NCI-H2107 treated with DMSO at 0.1 percent for 48 hours (cell line): ENCODE measurements around the gene NLRC5.
"Not testable (repeated sequence)": the region's sequence is repeated elsewhere in the genome, so short reads cannot be mapped to it uniquely, and the experiment has no call there.

Experiments
- DNase-seq: peaks from one replicate; lab custom pipeline; 2025; ENCODE audit not compliant: unreplicated experiment; lab: John Stamatoyannopoulos, UW

The NLRC5 gene

DNA sequence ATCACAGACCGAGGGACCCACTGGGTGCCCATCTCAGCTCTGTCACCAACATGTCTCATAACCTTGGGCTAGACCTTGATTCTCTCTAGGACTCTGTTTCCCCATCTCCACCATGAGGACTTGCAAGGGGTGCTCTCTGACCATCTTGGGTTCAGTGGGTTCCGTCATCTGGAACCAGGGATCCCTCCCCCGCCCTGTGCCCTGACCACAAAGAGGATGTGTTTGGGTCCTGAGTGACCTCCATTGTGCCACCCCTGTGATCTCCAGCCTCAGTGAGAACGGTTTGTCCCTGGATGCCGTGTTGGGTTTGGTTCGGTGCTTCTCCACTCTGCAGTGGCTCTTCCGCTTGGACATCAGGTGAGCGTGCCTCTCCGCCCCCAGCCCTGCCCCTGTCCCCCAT, 53.9 kb downstream of the NLRC5 start:
- no peak for DNase-seq

DNA sequence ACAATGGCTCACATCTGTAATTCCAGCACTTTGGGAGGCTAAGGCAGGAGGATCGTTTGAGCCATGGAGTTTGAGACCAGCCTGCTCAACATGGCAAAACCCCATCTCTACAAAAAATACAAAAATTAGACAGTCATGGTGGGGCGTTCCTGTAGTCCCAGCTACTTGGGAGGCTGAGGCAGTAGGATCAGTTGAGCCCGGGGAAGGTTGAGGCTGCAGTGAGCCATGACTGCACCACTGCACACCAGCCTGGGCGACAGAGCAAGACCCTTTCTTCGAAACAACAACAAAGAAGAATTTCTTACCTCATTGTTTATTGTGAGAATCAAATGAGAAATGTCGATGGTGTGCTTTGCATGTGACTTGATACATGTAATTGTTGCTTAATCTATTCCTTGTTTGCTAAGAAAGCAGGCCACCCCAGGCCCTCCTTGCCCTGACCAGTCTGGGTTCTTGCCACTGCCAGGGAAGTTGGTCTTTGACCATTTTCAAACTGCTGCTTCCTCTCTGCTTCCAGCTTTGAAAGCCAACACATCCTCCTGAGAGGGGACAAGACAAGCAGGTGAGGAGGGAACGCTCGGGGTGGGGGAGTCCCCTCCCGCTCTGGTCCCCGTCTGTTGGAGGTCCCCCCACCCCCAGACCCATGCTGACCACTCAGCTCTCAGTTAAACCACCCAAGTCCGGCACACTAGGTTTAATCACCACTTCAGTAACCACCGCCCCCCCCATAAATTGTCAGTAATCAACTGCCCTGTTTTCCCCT, 55.8 kb downstream of the NLRC5 start:
- no peak for DNase-seq

GRCh38 chr16:57045694-57046381, 56.5 kb downstream of the NLRC5 start:
- no peak for DNase-seq

DNA sequence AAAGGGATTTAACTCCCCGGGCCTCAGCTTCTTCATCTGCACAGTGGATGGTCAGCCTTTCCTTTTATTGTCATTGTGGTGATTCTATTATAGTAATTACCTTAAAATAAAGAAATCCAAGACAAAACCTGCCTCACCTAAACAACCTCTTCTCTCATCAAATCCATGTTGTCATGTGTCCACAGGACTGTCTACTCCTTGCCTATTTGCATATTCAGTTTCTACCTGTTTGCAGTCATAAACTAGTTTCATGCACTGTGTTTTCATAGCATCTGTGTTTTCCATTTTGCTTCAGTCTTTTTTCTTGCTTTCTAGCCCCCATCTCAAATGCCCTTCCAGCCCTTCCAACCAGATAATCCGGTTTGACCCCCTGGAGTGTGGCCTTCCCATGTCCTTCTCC, 58.7 kb downstream of the NLRC5 start:
- no peak for DNase-seq

DNA sequence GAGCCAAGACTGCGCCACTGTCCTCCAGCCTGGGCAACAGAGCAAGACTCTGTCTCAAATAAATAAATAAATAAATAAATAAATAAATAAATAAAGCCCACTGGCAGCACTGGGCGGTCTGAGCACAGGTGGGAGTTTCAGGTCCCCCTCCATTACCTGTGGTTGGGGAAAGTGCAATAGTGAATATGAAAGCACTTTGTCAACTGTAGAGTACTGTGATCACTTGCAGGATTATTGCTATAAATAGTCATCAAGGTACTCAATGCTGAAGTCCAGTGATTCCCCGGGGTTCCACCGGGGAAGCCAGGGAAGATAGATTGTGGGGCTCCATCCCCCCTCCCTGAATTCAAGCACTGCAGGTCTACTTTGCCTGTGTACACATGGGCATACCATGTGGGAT, 60.3 kb downstream of the NLRC5 start:
- DNase-seq, result no peak

GRCh38 chr16:57051696-57052228, 62.4 kb downstream of the NLRC5 start:
- DNase-seq, result no peak

DNA sequence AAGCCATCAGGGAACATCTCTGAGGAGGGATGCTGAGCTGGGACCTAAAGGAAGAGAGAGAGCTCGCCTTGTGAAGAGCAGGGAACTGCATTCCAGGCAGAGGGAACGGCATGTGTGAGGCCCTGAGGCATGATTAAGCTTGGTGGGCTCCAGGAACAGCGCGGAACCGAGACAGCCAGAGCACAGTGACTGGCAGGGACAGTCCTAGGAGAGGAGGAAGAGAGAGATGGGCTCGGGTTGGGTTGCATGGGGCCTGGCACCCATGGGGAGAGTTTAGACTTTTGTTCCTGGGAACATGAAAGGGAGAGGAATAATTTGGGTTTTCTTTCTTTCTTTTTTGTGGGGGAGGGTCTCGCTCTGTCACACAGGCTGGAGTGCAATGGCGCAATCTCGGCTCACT, 63.8 kb downstream of the NLRC5 start:
- DNase-seq, result no peak

DNA sequence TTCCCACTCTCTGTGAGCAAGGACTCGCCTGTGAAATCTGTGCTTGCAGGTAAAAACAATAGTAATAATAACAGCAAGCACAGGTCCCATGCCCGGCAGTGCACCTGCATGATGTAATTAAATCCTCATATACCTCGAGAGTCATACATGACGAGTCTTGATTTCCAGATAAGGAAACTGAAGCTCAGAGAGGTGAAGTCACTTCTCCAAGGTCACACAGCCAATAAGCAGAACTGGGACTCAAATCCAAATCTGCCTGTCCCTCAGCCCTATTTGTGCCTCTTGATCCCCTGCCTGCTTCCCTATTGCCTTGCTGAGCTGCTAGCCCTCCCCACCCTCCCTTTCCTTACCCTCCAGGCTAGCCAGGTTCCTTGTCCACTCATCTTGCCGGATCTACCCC, 65.0 kb downstream of the NLRC5 start:
- DNase-seq, result no peak

DNA sequence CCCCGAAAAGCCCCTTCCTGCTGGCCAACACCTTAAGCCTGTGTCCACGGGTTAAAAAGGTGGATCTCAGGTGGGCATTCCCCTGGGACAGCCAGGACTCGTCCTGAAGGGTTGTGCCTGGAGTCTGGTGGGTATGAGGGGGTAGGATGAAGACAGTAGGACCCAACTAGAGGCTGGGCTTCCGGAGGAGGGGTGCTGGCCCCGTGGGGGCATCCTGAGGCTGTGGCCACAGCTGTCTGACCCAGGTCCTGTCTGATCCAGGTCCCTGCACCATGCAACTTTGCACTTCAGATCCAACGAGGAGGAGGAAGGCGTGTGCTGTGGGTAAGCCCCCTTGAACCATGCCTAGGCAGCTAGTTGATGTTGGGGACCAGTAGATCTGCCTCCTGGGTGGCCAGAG, 65.4 kb downstream of the NLRC5 start:
- DNase-seq, result no peak

DNA sequence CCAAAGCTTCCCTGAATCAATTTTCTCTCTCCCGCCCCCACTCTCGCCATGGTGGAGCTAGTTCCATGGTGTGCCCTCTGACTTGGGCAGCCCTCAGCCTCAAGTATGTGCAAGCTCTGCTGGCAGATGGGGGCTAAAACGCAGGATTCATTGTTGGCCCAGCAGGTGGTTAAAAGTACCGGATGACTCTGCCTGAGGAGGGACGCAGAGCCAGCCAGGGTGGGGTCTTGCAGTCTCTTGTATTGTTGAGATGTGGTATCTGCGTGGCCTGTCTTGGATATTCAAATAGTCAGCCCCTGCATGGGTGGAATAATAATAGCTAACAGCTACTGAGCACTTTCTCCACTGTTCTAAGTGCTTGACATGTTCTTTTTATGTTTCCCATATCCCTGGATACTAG, 66.3 kb downstream of the NLRC5 start:
- DNase-seq, result no peak

GRCh38 chr16:57058291-57058861, 69.0 kb downstream of the NLRC5 start:
- DNase-seq, result no peak

DNA sequence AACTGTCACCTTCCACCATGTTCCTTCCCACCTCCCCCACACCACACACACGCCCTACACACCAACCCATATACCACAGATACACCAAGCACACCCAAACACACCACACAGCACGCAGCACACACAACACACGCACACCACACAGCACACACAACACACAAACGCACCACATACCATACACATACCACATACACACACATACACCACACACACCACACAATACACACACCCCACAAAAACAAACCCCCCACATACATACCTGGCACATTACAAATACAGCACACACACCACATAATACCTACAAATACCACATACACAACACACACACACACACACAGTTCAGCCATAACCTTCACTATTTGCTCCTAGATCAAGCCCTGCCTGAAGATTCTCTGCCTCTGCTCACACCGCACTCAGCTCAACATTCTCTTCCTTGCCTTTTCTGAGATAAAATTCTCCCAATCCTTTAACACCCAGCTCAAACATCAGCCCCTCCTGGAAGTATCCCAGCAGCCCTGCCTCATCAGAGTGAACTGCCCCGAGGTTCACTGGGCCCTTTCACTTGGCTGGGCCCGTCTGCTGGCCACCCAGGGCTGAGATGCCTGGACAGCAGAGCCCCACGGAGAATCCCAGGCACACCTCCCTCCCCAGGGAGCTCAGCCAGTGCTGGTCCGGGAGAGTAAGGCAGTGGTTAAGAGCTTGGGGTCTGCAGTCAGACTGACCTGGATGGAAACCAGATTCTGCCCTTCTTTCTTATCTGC, 71.1 kb downstream of the NLRC5 start:
- DNase-seq, result no peak

DNA sequence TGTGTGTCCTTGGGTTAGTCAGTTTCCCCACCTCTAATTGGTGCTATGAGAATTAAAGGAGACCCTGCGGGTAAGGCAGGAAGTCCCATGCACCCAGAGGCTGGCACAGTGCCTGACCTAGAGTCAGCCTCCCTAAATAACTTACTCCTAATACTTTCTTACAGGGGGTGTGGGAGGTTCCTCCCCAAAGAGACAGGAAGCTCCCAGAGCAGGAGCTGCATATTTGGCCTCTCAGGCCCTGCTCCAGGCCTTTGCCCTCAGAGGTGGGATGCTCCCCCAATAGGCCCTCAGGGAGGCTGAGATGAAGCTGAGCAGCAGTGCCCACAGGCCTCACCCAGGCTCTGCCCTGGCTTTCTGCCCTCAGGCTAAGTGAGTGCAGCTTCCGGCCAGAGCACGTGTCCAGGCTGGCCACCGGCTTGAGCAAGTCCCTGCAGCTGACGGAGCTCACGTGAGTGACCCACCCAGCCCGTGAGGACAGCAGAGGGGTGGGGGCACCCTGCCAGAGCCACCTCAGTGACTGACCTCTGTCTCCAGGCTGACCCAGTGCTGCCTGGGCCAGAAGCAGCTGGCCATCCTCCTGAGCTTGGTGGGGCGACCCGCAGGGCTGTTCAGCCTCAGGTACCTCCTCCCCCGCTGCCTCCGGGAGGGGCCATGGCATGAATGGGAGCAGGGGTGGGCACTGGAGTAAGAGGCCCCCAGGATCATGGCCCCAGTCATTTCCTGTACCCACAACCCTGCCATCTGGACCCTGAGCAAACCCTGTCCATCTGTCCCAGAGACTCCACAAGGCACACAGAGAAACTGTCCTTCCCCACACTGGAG, 71.9 kb downstream of the NLRC5 start:
- no peak for DNase-seq

- no peak for DNase-seq
These were observed 73.0 kb downstream of the NLRC5 start for GRCh38 chr16:57062329-57062728.

DNA sequence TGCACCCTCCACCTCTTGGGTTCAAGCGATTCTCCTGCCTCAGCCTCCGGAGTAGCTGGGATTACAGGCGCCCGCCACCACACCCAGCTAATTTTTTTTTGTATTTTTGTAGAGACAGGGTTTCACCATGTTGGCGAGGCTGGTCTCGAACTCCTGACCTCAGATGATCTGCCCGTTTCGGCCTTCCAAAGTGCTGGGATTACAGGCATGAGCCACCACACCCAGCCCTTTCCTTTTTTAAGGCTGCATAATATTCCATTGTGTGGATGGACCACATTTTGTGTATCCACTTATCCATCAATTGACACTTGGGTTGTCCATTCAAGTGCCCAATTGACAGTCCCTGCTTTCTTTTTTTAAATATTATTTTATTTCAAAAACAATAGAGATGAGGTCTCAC, 73.8 kb downstream of the NLRC5 start:
- DNase-seq, result not testable (repeated sequence)

DNA sequence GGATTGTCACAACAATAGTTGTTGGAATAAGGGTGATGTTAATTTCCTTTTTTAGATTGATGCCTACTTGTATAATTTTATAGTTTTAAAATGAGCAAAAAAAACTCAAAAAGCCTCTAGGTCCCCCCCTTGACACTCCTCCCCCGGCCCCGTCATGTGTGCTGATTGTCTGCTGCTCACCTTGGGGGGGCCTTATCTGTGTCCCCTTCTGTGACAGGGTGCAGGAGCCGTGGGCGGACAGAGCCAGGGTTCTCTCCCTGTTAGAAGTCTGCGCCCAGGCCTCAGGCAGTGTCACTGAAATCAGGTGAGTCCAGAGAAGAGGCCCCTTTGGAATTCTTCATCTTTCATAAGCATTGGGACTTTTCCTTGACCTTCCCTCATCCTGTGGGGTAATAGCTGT, 75.6 kb downstream of the NLRC5 start:
- no peak for DNase-seq

DNA sequence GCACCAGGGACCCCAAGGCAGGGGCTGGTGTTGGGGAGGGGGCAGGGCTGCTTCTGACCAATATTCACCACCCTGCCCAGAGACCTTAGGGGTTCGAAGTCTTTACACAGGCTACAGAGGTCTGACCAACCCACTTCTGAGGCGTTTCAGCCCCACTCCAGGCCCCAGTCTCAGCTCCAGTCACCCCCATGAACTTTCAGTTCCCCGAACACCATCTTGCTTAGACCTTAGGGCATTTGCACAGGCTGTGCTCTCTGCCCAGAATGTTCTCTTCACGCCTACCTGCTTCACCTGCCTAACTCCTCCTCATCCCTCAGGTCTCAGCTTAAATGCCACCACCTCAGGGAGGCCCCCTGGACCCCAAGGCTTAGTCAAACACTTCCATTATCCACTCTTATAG, 77.3 kb downstream of the NLRC5 start:
- DNase-seq, result no peak

GRCh38 chr16:57067347-57067746, 78.0 kb downstream of the NLRC5 start:
- no peak for DNase-seq

DNA sequence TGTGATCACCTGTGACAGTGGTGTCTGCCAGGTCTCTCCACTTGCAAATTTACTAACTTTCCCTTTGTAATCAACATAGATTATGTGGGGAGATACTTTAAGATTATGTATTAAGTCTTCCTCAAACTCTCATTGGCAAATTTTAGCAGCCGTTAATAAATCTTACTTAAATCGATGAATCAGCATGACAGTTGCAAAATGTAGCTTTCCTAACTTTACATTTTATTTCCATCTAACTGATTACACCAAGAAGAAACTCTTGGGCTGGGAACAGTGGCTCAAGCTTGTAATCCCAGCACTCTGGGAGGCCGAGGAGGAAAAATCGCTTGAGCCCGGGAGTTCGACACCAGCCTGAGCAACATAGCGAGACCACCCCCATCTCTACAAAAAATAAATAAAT, 79.7 kb downstream of the NLRC5 start:
- DNase-seq, result no peak

DNA sequence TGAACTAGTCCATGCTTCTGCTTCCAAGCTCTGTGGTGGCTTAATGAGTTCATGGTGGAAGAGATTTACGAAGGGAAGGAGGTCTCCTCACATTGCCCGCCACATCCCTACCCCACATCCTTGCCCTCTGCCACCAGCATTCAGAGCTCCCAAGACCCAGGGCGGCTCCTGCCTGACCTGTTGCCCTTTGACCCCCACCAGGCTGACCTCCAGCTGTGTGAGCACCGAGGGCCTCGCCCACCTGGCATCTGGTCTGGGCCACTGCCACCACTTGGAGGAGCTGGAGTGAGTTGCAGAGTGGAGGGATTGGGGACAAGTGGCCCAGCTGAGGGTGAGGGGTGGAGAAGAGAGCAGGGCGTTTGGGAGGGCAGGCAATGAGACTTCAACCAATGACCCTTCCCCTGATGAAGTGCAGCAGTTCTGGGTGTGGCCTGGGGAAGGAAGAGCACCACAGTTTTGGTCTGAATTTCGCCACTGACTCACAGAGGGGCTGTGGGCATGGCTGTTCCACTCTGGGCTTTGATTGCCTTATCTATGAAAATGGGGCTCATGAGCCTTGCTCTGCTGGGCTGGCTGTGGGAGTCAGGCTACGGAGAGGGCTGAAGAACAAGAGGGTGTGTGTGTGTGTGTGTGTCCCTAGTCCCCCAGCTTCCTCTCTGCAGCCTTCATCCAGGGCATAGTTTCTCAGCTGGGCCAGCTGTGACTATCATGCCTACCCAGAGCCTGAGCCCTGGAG, 80.4 kb downstream of the NLRC5 start:
- no peak for DNase-seq
